AG09319 (cell line): ENCODE results near the gene FRMD7.
"Not testable (repeated sequence)": the region's sequence is repeated elsewhere in the genome, so short reads cannot be mapped to it uniquely, and the experiment has no call there.

Experiments used
- DNase-seq: peaks from one replicate; pipeline ENCODE4 v3.0.0-alpha.2; 2010; ENCODE audit warnings: low read depth; ENCODE audit errors: extremely low read depth
- TF ChIP-seq, protein P1 (sequence below): IDR thresholded peaks from 2 replicates; pipeline ENCODE4 v1.5.1; 2011; ENCODE audit warnings: low read depth, mild to moderate bottlenecking, inconsistent platforms, low read length, moderate library complexity

Gene FRMD7

DNA sequence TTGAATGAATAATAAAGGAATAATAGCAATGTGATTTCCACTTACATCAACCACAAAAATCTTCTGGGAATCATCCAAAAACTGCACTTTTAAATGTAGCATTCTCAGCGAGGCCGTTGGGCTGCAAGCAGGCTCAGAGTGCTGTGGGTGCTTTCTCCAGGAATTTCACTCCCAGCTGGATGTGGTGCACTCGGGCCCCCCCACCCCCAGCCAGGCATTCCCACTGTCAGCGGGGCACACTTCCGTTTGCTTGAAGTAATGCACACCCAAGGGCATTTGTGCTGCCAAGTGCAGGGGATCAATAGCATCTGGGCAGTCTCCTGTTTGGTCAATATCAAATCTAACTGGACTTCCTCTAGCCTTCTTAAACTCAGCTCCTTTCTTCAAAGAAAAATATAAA is at the start of gene FRMD7:
Gene FRMD7 (minus strand): TSS at position 278 of the 400 bp plus-strand sequence. CDS start 176 bp downstream, at position 102.
- no peak for DNase-seq
- TF ChIP-seq, protein P1, sequence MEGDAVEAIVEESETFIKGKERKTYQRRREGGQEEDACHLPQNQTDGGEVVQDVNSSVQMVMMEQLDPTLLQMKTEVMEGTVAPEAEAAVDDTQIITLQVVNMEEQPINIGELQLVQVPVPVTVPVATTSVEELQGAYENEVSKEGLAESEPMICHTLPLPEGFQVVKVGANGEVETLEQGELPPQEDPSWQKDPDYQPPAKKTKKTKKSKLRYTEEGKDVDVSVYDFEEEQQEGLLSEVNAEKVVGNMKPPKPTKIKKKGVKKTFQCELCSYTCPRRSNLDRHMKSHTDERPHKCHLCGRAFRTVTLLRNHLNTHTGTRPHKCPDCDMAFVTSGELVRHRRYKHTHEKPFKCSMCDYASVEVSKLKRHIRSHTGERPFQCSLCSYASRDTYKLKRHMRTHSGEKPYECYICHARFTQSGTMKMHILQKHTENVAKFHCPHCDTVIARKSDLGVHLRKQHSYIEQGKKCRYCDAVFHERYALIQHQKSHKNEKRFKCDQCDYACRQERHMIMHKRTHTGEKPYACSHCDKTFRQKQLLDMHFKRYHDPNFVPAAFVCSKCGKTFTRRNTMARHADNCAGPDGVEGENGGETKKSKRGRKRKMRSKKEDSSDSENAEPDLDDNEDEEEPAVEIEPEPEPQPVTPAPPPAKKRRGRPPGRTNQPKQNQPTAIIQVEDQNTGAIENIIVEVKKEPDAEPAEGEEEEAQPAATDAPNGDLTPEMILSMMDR = no peak

GRCh38 chrX:132173647-132174046 is 45.8 kb upstream of the FRMD7 start:
- DNase-seq = no peak
- TF ChIP-seq, protein P1 = no peak

DNA sequence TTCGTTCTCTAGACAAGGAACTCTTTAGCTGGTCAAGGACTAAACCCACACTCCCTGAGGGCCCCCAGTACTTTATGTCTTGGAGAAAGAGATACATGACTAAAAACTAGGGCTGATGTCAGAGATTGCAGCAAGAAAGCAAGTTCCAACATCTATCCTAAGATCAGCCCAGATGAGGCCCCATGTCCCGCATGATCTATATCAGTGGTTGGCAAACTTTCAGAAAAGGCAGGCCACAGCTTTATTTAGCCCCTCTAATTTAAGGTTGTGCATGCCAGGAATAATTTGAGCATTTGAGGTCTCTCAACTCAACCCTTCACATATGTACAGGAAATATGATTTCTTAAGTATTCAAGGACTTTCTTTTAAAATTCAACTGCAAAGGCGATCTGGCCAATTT is 44.1 kb upstream of the FRMD7 start:
- TF ChIP-seq, protein P1 = no peak
- DNase-seq = no peak

DNA sequence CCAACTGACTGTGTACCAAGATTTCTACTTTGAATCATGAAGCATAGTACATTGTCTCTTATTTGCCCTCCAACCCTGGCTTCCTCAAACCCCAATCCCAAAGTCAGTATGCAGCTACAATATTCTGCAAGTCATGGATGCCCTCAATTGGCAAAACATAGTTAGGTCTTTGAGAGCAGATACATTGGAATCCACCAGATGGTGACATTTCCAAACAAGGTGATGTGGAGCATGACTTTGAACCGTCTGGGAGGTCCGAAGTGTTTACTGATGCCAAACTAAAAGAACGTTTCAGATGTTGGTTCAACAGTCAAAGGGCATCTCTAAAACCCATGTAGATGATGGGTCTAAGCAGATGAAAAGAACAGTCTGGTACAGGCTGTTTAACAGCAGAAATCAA is 43.7 kb upstream of the FRMD7 start:
- TF ChIP-seq, protein P1 = no peak; the same call in 1 of the 2 replicates
- DNase-seq = no peak

GRCh38 chrX:132169554-132169953 is 41.7 kb upstream of the FRMD7 start:
- no peak for DNase-seq
- TF ChIP-seq, protein P1 = no peak

DNA sequence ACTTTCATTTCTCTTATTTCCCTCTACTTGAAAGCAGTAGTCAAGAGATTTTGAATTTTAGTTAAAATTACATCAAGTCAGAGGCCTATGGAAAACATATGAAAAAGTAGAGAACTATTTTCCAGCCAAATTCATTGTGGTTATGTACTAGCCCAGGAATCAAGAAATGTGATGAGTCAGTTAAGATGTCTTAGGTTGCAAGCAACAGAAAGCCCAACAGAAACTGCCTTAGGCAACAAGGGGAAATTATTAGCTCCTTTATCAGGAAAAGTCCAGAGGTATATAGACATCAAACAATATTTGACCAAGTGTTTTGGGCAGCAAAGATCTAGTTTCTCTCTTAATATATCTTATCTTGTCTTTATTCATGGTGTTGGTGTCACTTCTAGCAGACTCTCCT is 37.8 kb upstream of the FRMD7 start:
- TF ChIP-seq, protein P1 = no peak

GRCh38 chrX:132165005-132165404 is 37.2 kb upstream of the FRMD7 start:
- TF ChIP-seq, protein P1 = no peak
- no peak for DNase-seq

More for the DNA sequence above, 37.8 kb upstream of the FRMD7 start:
- no peak for DNase-seq

GRCh38 chrX:132163094-132163493 is 35.3 kb upstream of the FRMD7 start:
- not testable (repeated sequence) for DNase-seq
